Measurements from ENCODE around the gene USH2A.

USH2A gene

DNA sequence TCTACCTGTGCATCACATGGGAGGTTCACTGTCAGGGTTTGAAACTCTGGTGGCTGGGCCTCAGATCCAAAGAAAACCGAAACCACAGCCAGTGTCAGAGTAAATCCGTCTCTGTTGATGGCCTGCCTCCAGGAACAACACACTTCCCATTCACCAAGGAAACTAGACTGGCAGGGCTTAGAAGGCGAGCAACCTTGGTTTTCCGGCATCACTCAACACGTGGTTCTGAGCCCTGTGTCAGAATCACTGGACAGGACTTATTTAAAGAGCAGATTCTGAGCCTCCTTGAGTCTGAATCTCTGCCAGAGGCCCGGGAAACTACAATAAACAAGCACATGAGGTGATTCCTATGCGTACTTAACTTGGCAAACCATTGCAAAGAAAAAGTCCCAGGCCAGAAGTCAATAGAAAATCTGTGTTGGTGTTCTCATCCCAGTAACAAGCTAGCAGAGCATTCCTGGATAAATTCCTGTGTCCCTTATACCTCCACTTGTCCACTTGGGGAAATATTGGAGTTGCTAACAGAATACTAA, 786.1 kb downstream of the USH2A start:
- DNase-seq: peak in 8 of 14 donors; percentile 4 to 54 (median 24)

DNA sequence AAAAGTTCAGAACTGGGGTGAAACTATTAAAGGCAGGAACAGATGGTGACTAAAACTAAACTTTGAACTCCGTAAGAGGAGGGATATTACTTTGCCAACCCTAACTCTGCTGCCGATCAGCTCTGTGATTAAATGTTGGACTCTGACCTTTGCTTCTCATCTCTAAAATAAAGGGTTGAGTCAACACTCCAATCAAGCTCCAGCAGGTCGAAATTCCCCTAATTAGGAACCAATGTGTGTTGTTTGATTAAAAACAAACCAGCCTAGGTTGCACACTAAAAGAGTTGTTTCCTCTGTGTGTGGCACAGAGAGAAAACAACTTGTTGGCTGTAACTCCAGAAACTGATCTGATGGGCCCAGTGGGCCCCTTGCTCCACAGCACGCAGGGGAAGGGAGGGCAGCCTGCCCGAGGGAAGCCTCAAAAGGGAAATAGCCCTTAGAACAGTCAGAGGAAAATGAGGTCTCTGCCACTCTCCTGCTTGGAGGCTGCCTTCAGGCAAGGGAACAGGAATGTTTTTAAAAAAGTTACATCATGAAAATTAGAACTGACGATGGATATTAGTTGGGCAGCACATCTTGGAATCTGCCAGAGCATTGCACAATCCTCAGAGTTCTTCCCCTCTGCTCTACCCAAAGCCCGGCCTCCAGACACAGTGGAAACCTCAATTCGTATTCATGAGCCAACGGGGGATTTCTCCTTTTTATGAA, 786.8 kb downstream of the USH2A start:
- no peak for DNase-seq

DNA sequence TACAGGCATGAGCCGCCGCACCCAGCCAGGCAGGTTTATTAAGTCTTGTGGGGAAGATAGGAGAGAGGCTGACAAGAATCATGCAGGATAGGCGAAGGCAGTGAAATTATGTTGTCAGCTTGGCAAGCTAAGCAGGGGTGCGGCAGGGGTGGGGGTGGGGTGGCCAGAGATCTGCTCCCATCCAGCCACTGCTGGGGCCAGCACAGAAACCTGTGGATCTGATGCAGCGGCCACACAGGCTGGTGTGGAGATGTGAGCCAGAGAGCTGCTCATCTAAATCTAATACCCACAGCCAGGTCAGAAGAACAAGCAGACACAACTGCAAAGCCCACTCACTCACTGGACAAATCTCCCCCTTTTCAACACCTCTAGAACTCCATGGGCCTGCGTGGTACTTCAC, 787.4 kb downstream of the USH2A start:
- DNase-seq: no peak

DNA sequence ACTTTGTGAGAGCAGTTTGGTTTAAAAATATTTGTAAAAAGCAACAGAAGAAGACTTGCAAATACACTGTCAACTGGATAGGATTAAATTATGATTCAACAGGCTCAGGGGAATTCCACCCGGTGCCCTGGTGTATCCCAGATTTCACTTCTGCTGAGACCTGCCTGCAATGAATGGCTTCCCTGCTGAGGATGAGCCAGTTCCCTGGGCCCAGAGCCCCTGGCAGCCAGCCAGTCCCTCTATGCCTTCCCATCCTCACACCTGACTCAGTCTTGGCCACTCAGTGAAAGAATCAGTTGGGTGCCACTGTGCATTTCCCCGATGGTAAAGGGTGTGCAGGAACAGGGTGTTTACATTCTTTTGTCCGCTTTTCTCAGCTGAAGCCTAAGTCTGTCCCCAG, 791.8 kb downstream of the USH2A start:
- peak in 1 of 14 donors; percentile 19 for DNase-seq

DNA sequence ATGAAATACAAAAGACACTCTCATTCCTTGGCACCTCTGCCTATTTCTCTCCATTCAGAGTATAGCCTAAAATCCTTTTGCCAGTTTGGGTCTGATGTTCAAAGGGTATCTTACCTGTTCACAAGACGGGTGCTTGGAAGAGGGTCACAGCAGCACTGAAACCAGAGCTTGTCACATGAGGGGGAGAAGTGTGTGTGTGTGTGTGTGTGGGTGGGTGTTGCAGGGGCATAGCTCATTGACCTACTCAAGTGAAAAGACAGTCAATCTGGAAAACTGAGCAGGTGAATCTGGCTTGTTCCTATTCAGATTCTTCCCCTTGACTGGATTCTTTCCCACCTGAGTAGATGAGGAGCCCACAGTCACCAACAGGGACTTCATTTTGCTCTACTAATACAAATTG, 792.2 kb downstream of the USH2A start:
- DNase-seq: no peak

DNA sequence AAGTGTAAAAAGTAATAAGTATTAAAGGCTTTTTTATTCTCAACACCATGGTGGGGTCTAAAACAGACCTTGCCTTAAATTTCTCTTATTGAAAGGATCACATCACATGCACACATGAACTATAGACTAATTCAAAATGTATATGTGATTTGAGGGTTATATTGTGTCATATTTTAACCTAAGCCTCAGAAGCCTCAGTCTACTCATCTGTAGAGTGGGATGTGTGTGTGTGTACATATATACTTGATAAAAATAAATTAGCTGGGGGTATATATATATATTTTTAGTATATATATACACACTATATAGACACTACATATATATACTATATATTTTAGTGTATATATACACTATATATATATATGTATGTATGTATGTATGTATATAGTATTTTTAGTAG, 797.3 kb downstream of the USH2A start:
- DNase-seq: no peak

DNA sequence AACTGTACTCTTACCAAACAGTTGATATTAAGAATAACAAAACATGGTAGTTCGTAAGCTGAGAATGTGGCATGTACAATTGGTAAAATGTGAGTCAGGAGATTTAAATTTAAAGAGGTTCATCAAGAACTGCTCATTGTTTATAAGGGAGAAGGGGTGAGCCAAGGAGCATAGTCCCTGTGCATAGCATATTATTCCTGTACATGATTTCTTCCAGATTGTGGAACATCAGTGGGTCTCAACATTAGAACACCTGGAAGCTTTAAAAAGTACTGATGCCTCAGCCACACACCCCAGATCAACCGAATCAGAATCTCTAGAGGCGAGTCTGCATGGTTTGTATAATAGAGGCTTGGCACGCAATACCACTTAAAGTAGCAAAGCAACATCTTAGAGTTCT, 800.1 kb downstream of the USH2A start:
- no peak for DNase-seq

DNA sequence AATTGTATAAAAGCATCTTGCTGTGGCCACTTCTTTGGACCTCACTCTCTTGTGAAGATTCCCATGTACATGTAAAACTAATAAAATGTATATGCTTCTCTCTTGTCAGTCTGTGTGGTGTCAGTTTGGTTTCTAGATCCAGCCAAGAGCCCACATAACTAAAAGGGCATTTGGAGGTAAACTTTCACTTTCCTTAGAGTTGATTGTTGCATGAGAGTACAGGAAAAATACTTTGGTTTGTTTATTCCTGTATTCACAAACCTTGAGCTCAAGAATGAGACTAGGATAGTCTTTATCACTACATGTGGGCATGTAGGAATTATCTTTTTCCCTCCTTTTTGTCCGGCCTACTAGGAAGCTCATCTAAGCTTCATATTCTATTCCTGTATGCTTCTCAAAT, 805.3 kb downstream of the USH2A start:
- no peak for DNase-seq

DNA sequence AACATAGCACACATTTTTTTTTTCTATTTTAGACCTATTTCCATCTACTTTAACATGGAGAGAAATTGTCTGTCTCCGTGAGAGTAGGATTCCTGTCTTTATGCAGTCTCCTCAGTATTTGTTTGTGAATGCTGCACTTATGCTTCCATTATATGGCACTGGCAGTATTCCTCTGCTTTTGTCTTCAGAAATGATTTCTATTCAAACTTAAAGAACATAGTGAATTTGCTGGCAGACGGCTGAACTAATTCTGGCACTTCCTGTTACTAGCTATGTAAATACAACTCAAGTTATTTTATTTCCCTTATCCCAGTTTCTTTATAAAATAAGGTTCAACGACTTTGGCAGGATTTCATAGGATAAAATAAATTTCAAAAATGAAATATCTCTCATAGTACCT, 810.9 kb downstream of the USH2A start:
- DNase-seq: no peak

DNA sequence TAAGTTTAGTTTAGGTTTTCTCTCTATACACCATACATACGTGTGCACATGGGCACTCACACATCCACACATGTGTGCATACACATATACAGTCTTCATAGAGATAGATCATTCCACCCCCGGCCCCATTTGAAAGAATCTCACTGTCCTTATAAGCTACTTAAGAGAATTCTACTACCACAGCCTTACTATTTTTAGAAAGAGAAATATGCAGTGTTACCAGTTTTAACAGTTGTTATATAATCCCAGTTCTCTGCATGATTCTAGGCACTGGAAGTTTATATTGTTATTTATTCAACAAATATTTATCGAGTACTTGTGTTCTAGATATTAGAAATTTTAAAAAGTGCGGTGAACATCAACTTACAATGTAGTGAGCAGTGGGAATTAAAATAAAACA, 814.6 kb downstream of the USH2A start:
- no peak for DNase-seq

DNA sequence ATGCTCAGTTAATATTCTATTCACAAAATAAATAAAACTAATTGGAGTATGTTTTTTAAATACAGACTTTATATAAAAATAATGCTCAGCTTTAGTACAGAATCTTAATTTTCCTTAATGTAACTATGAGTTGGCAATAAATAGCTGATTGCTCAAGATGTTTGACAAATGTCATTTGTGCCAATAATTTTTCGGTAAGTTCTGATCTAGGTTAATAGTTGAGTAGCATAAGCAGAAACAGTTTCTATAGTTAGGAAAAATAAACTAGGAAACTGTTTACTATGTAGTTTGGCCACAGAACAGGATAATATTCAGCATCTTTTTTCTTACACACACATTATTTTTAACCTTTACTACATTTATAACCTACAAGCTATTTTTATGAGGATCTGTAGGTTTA, 815.8 kb downstream of the USH2A start:
- DNase-seq: no peak

DNA sequence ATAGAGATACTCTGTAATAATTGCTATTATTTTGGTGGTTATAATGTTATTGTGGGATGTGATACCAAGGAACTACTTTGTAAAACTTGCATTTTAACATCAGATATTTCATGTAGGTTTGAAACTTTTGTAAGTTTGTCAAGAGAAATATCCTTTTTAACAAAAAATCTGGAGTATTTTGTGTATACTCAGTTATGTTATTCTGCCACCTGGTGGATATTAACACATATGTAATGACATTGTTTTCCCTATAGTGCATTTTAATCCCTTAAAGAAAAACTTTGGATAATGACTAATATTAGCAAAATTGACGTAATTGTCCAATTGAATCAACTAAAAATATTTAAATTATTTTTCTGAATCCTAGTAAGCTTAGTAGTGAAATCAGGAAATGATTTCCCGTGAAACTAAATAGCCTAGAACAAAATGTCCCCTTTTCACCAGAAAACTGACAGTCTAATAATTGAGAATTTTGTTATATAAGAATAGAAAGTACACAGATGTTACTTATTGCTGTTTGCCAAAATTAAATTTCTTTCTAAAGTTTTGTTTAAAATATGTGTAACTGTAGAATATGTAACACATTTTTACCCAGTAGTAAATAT, 816.6 kb downstream of the USH2A start:
- no peak for DNase-seq

DNA sequence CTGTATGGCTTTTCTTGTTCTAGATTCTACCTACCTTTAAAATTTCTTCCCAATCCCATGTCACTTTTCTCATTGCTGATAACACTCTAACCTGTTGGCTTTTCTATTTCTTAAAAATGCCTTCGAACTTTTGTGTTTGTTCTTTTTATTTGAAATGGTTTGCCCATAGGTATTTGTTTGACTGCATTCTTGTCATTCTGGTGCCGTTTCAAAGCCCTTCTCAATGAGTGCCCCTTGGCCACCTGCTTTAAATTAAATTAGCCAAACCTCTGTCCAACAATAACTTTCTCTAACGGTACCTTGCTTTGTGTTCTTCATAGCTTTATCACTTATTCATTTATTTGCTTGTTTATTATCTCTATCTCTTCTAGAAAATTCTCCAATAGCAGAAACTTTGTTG, 817.2 kb downstream of the USH2A start:
- no peak for DNase-seq

DNA sequence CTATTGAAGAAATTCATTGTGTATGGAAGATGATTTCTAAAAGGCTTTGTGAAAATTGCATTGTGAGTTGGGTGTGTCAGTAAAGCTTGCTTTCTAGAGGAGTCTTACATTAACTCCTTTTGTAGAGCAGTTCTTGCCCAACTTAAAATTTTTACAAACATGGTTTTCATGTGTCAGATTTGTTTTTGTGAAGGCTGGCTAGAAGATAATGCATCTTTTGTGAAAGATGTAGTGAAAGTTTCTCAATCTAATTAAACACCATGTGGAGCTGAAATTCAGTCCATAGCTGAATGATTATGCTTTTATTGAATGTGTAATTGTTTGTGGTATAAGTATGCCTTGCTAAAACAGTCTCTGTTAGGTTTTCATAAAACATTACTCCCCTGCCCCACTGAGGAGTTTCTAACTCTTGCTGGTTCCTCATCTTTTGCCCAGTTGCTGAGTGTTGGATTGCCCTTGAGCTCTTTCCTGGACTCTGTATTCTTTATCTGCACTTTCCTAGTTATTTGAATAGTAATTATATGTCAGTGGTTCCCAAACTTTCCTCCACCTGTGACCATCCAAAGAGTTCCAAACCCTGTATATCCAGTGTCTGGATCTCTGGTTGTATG, 818.1 kb downstream of the USH2A start:
- DNase-seq: no peak

DNA sequence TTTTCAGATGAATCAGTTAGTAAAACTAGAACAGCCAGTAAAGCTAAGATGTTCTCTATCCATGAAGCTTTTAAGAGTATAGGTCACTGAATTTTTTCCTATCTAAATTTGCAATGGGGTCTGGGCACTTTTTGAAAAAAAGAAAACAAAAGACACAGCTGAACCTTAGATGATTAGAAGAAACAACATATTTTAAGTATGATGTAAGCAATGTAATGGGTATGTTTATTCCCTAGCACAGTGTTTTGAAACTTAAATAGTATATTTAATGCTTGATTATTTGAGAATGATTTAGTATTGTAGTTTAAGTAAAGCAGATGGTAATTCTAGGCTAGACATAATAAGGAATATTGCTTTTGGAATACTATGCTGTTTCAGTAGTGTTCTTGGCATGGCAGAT, 819.9 kb downstream of the USH2A start:
- no peak for DNase-seq

DNA sequence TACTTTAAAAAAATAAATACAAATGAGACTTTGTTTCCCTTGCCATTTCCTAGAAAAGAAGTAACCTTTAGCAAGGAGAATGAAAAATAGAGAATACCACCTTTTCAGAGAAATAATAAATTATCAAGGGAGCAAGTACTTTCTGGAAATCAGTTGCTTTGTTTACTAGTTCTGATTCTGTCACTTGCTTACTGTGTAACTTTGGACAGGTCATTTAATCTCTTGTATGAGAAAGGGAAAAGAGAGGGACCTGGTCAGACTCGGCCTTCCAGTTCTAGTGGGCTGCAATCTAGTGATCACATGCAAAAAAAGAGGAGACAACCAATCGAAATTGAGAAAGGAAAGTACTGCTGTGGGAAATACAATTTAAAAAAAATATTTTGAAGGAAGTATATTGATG, 822.0 kb downstream of the USH2A start:
- DNase-seq: no peak

DNA sequence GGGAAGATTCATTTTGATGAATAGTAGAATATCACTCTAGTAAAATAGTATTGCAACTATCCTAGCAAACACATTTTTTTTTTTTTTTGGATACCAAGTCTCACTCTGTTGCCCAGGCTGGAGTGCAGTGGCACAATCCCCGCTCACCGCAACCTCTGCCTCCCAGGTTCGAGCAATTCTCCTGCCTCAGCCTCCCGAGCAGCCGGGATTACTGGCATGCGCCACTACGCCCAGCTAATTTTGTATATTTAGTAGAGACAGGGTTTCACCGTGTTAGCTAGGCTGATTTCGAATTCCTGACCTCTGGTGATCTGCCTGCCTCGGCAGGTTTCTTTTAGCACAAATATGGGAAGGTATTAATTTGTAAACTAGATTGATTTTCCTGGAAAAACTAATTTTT, 822.4 kb downstream of the USH2A start:
- no peak for DNase-seq

DNA sequence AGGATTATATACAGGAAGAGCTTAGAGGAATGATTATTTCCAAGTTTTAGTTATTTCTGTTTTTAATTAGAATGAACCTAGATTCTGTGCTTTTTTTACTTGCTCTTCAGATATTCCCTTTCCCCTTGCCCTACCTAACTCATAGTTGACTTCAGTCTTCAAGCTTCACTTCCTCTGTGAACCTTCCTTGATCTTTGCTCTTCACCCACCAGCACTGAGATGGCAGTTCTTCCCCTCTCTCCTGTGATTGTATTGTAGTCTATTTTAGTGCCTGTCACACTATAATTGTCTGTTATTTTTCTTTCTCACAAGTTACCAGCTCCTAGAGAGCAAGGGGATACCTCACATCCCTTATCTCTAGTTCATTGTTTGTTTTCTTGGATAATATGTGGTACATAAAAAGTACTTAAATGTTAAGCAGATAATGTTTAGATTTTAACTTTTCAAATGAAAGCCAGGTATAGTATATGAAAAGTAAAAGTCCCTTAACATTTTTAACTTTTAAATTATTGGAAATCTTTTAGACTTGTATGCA, 822.9 kb downstream of the USH2A start:
- DNase-seq: no peak

DNA sequence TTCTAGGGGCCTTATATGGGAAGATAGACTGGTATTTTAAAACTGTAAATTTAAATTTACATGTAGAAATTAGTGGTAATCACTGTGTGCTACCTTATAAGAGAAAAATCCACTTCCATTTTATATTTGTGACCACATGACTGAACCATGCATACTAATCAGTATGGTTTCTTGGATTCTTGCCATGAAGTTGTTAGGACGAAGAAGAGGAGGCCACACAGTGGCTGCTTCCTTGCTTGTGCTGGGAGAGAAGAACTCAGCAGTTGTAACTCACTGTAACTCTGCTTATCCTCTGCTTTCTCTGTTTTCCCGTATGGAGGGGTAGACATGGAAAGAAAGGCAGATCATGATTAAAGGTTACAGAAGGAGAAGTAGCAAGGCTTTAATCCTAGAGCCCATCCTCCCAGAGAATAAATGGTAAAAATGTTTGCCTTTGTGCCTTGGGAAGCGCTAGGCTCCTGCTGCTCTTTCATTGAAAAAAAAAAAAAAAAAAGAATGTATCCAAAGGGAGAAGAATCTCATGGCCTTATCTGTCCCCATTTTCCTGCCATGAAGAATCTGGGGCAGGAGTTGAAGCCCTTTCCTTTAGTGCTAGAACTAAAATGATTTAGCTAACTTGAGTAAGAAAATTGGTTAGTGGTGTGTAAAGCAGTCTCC, 823.7 kb downstream of the USH2A start:
- DNase-seq: no peak

DNA sequence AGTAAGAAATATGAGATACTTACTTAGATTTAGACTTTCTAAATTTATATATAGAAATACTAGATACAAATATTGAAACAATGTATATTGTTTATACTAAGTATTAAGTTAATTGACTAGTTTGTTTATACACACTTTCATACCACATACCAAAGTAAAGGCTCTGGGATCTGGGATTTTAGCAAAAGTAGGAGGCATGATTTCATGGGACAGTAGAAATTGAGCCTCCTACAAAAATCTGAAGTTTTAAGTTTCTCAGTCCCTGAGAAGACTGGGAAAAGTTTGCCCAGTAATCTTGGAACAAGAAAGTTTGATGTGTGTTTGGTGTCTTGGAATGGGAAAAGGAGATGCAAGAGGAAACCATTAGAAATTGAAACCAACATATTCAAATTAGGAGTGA, 825.3 kb downstream of the USH2A start:
- no peak for DNase-seq

DNA sequence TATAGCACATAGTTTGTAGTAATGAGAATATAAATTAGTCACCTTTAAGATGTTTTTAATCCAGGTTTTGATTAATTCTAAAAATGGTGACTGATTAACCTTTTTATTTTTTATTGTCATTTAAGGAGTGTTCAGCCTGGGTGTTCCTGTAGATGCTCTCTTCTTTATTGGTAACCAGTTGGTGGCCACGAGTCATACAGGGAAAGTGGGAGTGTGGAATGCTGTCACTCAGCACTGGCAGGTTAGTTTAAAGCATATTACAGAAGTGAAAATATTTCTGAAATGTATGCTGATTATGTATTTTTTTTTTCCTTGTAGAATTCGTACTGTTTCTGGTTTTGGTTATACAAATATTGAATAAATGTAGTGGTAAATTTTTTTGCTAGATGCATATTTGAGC, 828.0 kb downstream of the USH2A start:
- no peak for DNase-seq

DNA sequence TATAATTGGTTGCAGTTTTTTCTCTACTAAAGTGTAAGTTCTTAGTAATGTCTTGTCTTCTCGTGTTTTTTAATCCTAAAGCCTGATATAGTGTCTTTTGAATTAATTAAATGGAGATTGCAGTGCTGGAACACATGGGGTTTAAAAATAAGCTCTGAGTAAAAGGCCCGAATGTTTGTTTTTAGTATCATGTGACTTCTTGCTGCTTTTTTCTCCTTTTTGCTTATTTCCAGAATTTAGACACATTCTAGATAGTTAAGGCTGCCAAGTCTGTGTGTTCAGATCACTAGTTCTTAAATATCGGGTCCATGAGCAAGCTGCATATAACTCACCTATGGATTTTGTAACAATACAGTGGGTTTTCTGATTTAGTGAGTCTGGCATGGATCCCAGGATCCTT, 828.6 kb downstream of the USH2A start:
- DNase-seq: no peak

DNA sequence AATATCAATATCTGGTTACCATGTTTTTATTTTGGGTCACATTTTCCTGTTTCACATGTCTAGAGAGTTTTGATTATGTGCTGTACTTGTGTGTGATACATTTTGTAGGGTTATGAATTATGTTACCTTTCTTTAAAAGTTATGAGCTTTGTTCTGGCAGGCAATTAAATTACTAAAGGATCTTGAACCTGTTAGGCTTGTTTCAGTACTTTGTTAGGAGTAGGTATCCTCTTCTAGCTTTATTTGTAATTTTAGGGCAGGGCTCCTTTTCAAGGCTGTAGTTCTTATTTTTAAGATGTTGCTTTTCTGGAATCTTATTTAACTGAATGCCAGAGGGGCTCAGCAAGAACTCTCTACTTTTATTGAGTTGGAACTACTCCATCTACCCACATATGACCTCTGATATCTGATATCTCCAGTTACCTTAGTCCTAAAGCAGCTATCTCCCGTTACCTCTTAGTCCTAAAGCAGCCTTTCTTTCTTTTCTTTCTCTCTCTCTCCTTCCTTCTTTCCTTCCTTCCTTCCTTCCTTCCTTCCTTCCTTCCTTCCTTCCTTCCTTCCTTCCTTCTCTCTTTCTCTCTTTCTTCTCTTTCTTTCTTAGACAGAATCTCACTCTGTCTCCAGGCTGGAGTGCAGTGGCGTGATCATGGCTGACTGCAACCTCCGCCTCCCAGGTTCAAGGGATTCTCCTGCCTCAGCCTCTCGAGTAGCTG, 832.3 kb downstream of the USH2A start:
- DNase-seq: no peak

Data from C1 segment of cervical spinal cord (tissue), 14 donors.